Neural progenitor cell (in vitro differentiated cells): ENCODE results near the gene TLX1. TPM values are rescaled to one million over a fixed set of nuclear protein-coding genes. Genes with fewer than 3 reads are reported as not detected.
A peak's percentile ranks its signal among the peaks of the same experiment; 100 is the strongest.

Experiments used
- DNase-seq: peaks from one replicate; pipeline ENCODE4 v3.0.0-alpha.2; 2016; ENCODE audit warnings: low spot score
- H2AFZ ChIP-seq: fragments of 200-600 bp; sonication (generic); replicated peaks from 2 replicates; pipeline ENCODE4 v1.6.1; 2016; ENCODE audit warnings: antibody characterized with exemption
- H3F3A ChIP-seq: fragments of 200-600 bp; sonication (generic); 2 replicates; pipeline ENCODE4 v1.6.1; 2016; ENCODE audit warnings: antibody characterized with exemption, low read depth
- H3K27ac ChIP-seq: fragments of 200-600 bp; sonication (generic); 2 replicates; pipeline ENCODE4 v1.5.1; 2016; ENCODE audit warnings: mild to moderate bottlenecking
- H3K27me3 ChIP-seq: fragments of 200-600 bp; sonication (generic); 2 replicates; pipeline ENCODE4 v1.6.1; 2016; ENCODE audit warnings: mild to moderate bottlenecking, moderate library complexity
- H3K36me3 ChIP-seq: fragments of 200-600 bp; sonication (generic); 2 replicates; pipeline ENCODE4 v1.5.1; 2016
- H3K4me1 ChIP-seq: fragments of 200-600 bp; sonication (generic); 2 replicates; pipeline ENCODE4 v1.6.1; 2016; ENCODE audit warnings: mixed run types
- H3K4me2 ChIP-seq: fragments of 200-600 bp; sonication (generic); 2 replicates; pipeline ENCODE4 v1.6.1; 2016
- H3K4me3 ChIP-seq: fragments of 200-600 bp; sonication (generic); 2 replicates; pipeline ENCODE4 v1.5.1; 2016
- H3K79me2 ChIP-seq: fragments of 200-600 bp; sonication (generic); 2 replicates; pipeline ENCODE4 v1.6.1; 2016; ENCODE audit warnings: low read depth
- H3K9ac ChIP-seq: fragments of 200-600 bp; sonication (generic); 2 replicates; pipeline ENCODE4 v1.6.1; 2016
- H3K9me3 ChIP-seq: fragments of 200-600 bp; sonication (generic); 2 replicates; pipeline ENCODE4 v1.5.1; 2016; ENCODE audit warnings: low read depth
- H4K20me1 ChIP-seq: fragments of 200-600 bp; sonication (generic); 2 replicates; pipeline ENCODE4 v1.6.1; 2016; ENCODE audit warnings: low read depth
- H3K27ac Mint-ChIP-seq: 3 replicates; pipeline ENCODE4 v1.8.0; 2021; ENCODE audit warnings: mixed read lengths
- H3K27me3 Mint-ChIP-seq: 2 replicates; pipeline ENCODE4 v1.8.0; 2022; ENCODE audit warnings: low read depth, mild to moderate bottlenecking, inconsistent platforms, moderate library complexity, mixed read lengths; ENCODE audit not compliant: insufficient read depth
- H3K36me3 Mint-ChIP-seq: 3 replicates; pipeline ENCODE4 v1.8.0; 2021; ENCODE audit warnings: mixed read lengths
- H3K4me1 Mint-ChIP-seq: 3 replicates; pipeline ENCODE4 v1.8.0; 2021; ENCODE audit warnings: mixed read lengths
- H3K4me3 Mint-ChIP-seq: 3 replicates; pipeline ENCODE4 v1.8.0; 2021; ENCODE audit warnings: mild to moderate bottlenecking, moderate library complexity, mixed read lengths
- H3K9me3 Mint-ChIP-seq: 3 replicates; pipeline ENCODE4 v1.8.0; 2020; ENCODE audit warnings: mixed read lengths
- CTCF ChIP-seq: fragments of 200-600 bp; sonication (generic); IDR thresholded peaks from 2 replicates; pipeline ENCODE4 v1.5.1; 2017; ENCODE audit warnings: antibody characterized with exemption, mild to moderate bottlenecking
- EZH2 ChIP-seq: fragments of 200-600 bp; sonication (generic); IDR thresholded peaks from 2 replicates; pipeline ENCODE4 v1.6.1; 2017; ENCODE audit warnings: antibody characterized with exemption, mild to moderate bottlenecking, moderate library complexity
- EZH2phosphoT487 ChIP-seq: fragments of 200-600 bp; sonication (generic); IDR thresholded peaks from 2 replicates; pipeline ENCODE4 v1.6.1; 2017; ENCODE audit warnings: antibody characterized with exemption
- total RNA-seq: library from RNA; depleted of rRNA; stranded (reverse); fragments of >200 nt; gene quantifications from 2 replicates; pipeline ENCODE4 v1.2.3, GENCODE V29; 2015; ENCODE audit warnings: low replicate concordance

TLX1 gene
- total RNA-seq, 1 donor from 2014 or later, result not detected

GRCh38 chr10:101135141-101136006 lies 4.3 kb downstream of the TLX1 start:
- H3F3A ChIP-seq, result peaks cover 11% of the 10 kb centered on the region
- peak; percentile 59 for TF ChIP-seq EZH2phosphoT487
- peak; percentile 86 for TF ChIP-seq EZH2
- TF ChIP-seq CTCF, result no peak
- Mint-ChIP-seq H3K36me3 (peaks cover 2% of the 10 kb centered on the region), H3K4me3 (peak overlapping the region; percentile 5), H3K4me1 (peaks cover 24% of the 10 kb centered on the region), H3K9me3 (peaks cover 5% of the 10 kb centered on the region), H3K27ac (no peak overlapping the region), H3K27me3 (peaks cover 87% of the 10 kb centered on the region)
- H3K4me3 ChIP-seq, result no peak overlapping the region
- H4K20me1 ChIP-seq, result peaks cover 100% of the 10 kb centered on the region
- no peak overlapping the region for H3K27ac ChIP-seq
- no peak overlapping the region for H3K9ac ChIP-seq
- H2AFZ ChIP-seq, result no peak overlapping the region
- no peak overlapping the region for H3K4me2 ChIP-seq
- DNase-seq, result no peak
- no peaks in the 10 kb centered on the region for H3K79me2 ChIP-seq
- H3K9me3 ChIP-seq, result no peaks in the 10 kb centered on the region
- H3K36me3 ChIP-seq, result no peaks in the 10 kb centered on the region
- peaks cover 5% of the 10 kb centered on the region for H3K4me1 ChIP-seq
- H3K27me3 ChIP-seq, result peaks cover 100% of the 10 kb centered on the region

GRCh38 chr10:101136007-101136707 lies 5.1 kb downstream of the TLX1 start:
- Mint-ChIP-seq H3K4me1 (peaks cover 28% of the 10 kb centered on the region), H3K27me3 (peaks cover 87% of the 10 kb centered on the region), H3K9me3 (peaks cover 5% of the 10 kb centered on the region), H3K4me3 (no peak overlapping the region), H3K27ac (no peak overlapping the region), H3K36me3 (peaks cover 2% of the 10 kb centered on the region)
- Histone ChIP-seq H3K36me3 (no peaks in the 10 kb centered on the region), H3K27ac (no peak overlapping the region), H3F3A (peaks cover 11% of the 10 kb centered on the region), H3K9ac (no peak overlapping the region), H3K27me3 (peaks cover 100% of the 10 kb centered on the region), H3K9me3 (no peaks in the 10 kb centered on the region), H3K79me2 (no peaks in the 10 kb centered on the region), H3K4me2 (no peak overlapping the region), H3K4me3 (no peak overlapping the region), H2AFZ (no peak overlapping the region), H4K20me1 (peaks cover 100% of the 10 kb centered on the region), H3K4me1 (peaks cover 4% of the 10 kb centered on the region)
- peak; percentile 42 for TF ChIP-seq EZH2
- no peak for TF ChIP-seq CTCF
- TF ChIP-seq EZH2phosphoT487, result peak; percentile 19
- DNase-seq, result no peak

GRCh38 chr10:101136708-101137121 lies 5.6 kb downstream of the TLX1 start:
- TF ChIP-seq EZH2, result no peak
- TF ChIP-seq EZH2phosphoT487, result no peak
- no peak for TF ChIP-seq CTCF
- H3K9me3 Mint-ChIP-seq, result peaks cover 5% of the 10 kb centered on the region
- no peak overlapping the region for H3K4me3 ChIP-seq
- no peaks in the 10 kb centered on the region for H3K36me3 ChIP-seq
- peaks cover 100% of the 10 kb centered on the region for H3K27me3 ChIP-seq
- peaks cover 100% of the 10 kb centered on the region for H4K20me1 ChIP-seq
- H3K9ac ChIP-seq, result no peak overlapping the region
- H3K4me1 ChIP-seq, result no peaks in the 10 kb centered on the region
- H3K4me2 ChIP-seq, result no peak overlapping the region
- H3K27me3 Mint-ChIP-seq, result peaks cover 91% of the 10 kb centered on the region
- no peaks in the 10 kb centered on the region for H3K79me2 ChIP-seq
- no peaks in the 10 kb centered on the region for H3K9me3 ChIP-seq
- peaks cover 2% of the 10 kb centered on the region for H3K36me3 Mint-ChIP-seq
- DNase-seq, result no peak
- no peak overlapping the region for H3K4me3 Mint-ChIP-seq
- H2AFZ ChIP-seq, result no peak overlapping the region
- H3K27ac ChIP-seq, result no peak overlapping the region
- H3K27ac Mint-ChIP-seq, result no peak overlapping the region
- H3F3A ChIP-seq, result peaks cover 11% of the 10 kb centered on the region
- H3K4me1 Mint-ChIP-seq, result peaks cover 32% of the 10 kb centered on the region
